Osteoblast (primary cell): ENCODE data around the gene RHOU. TPM values are rescaled to one million over a fixed set of nuclear protein-coding genes. Genes with fewer than 3 reads are reported as not detected.

Experiments
- DNase-seq: peaks from one replicate; pipeline ENCODE4 v3.0.0; 2011; ENCODE audit warnings: low spot score, mixed read lengths; ENCODE audit not compliant: insufficient read length; ENCODE audit errors: missing footprints
- H2AFZ ChIP-seq: 2 replicates; pipeline ENCODE4 v1.6.0; 2011; ENCODE audit warnings: mild to moderate bottlenecking, low read length
- H3K27ac ChIP-seq: 2 replicates; pipeline ENCODE4 v1.5.1; 2011; ENCODE audit warnings: mild to moderate bottlenecking, low read depth, low read length, moderate library complexity
- H3K27me3 ChIP-seq: 2 replicates; pipeline ENCODE4 v1.6.0; 2012; ENCODE audit warnings: mild to moderate bottlenecking, control low read depth, inconsistent platforms, low read length, moderate library complexity; ENCODE audit not compliant: insufficient read depth
- H3K36me3 ChIP-seq: 2 replicates; pipeline ENCODE4 v1.5.1; 2011; ENCODE audit warnings: mild to moderate bottlenecking, low read length, control low read depth, moderate library complexity; ENCODE audit not compliant: insufficient read depth
- H3K4me1 ChIP-seq: 2 replicates; pipeline ENCODE4 v1.5.1; 2011; ENCODE audit warnings: mild to moderate bottlenecking, low read length, control low read depth, moderate library complexity; ENCODE audit not compliant: insufficient read depth
- H3K4me2 ChIP-seq: 2 replicates; pipeline ENCODE4 v1.6.0; 2011; ENCODE audit warnings: mild to moderate bottlenecking, low read length; ENCODE audit not compliant: insufficient read depth
- H3K4me3 ChIP-seq: fragments of 200-600 bp; sonication (generic); 3 replicates; pipeline ENCODE4 v1.5.1; 2012; ENCODE audit warnings: mild to moderate bottlenecking, low read length, inconsistent platforms; ENCODE audit not compliant: insufficient read depth
- H3K79me2 ChIP-seq: 2 replicates; pipeline ENCODE4 v1.6.0; 2012; ENCODE audit warnings: mild to moderate bottlenecking, low read length, control low read depth, inconsistent platforms; ENCODE audit not compliant: insufficient read depth
- H3K9me3 ChIP-seq: 2 replicates; pipeline ENCODE4 v1.5.1; 2011; ENCODE audit warnings: low read depth, low read length, control low read depth
- H4K20me1 ChIP-seq: 2 replicates; pipeline ENCODE4 v1.6.0; 2012; ENCODE audit warnings: mild to moderate bottlenecking, low read length, control low read depth; ENCODE audit not compliant: insufficient read depth
- total RNA-seq: library from RNA; depleted of rRNA; stranded (reverse); fragments of >200 nt; gene quantifications from 2 replicates; pipeline ENCODE4 v1.2.3, GENCODE V29; 2012
- TF ChIP-seq, protein P1 (sequence below): IDR thresholded peaks from 2 replicates; pipeline ENCODE4 v1.5.1; 2011; ENCODE audit warnings: mild to moderate bottlenecking, low read depth, low read length, moderate library complexity; ENCODE audit errors: extremely low read depth

Gene RHOU
- total RNA-seq, 1 donor, result 0.72 TPM

GRCh38 chr1:228794810-228795209, 59.5 kb downstream of the RHOU start:
- H3K27ac ChIP-seq, result no peak overlapping the region
- no peaks in the 10 kb centered on the region for H3K79me2 ChIP-seq
- no peaks in the 10 kb centered on the region for H3K36me3 ChIP-seq
- H3K27me3 ChIP-seq, result no peaks in the 10 kb centered on the region
- no peak overlapping the region for H2AFZ ChIP-seq
- TF ChIP-seq, protein P1, sequence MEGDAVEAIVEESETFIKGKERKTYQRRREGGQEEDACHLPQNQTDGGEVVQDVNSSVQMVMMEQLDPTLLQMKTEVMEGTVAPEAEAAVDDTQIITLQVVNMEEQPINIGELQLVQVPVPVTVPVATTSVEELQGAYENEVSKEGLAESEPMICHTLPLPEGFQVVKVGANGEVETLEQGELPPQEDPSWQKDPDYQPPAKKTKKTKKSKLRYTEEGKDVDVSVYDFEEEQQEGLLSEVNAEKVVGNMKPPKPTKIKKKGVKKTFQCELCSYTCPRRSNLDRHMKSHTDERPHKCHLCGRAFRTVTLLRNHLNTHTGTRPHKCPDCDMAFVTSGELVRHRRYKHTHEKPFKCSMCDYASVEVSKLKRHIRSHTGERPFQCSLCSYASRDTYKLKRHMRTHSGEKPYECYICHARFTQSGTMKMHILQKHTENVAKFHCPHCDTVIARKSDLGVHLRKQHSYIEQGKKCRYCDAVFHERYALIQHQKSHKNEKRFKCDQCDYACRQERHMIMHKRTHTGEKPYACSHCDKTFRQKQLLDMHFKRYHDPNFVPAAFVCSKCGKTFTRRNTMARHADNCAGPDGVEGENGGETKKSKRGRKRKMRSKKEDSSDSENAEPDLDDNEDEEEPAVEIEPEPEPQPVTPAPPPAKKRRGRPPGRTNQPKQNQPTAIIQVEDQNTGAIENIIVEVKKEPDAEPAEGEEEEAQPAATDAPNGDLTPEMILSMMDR, result no peak
- H3K4me1 ChIP-seq, result no peaks in the 10 kb centered on the region
- no peak overlapping the region for H3K4me2 ChIP-seq
- no peaks in the 10 kb centered on the region for H3K9me3 ChIP-seq
- no peak overlapping the region for H3K4me3 ChIP-seq
- H4K20me1 ChIP-seq, result no peaks in the 10 kb centered on the region
- DNase-seq, result no peak

- no peak overlapping the region for H3K4me3 ChIP-seq
- no peaks in the 10 kb centered on the region for H3K4me1 ChIP-seq
- no peak overlapping the region for H3K27ac ChIP-seq
- H3K36me3 ChIP-seq, result no peaks in the 10 kb centered on the region
- H3K79me2 ChIP-seq, result no peaks in the 10 kb centered on the region
- no peak overlapping the region for H2AFZ ChIP-seq
- H3K9me3 ChIP-seq, result no peaks in the 10 kb centered on the region
- no peak for DNase-seq
- no peak overlapping the region for H3K4me2 ChIP-seq
- H3K27me3 ChIP-seq, result no peaks in the 10 kb centered on the region
- no peaks in the 10 kb centered on the region for H4K20me1 ChIP-seq
- TF ChIP-seq, protein P1, result no peak
These were observed 60.3 kb downstream of the RHOU start for GRCh38 chr1:228795596-228795995.

Other genes starting within 250 kb of the RHOU start
- 46.0 and 52.5 TPM in 2 replicates for gene RNF187, start 248.1 kb upstream of the RHOU start, total RNA-seq